Activated naive CD4-positive, alpha-beta T cell treated with anti-CD3 and anti-CD28 coated beads, Interleukin-2, amount 50 U/mL, for 24 hours (primary cell): ENCODE data around the gene MACROD2.
"Not testable (repeated sequence)": the region's sequence is repeated elsewhere in the genome, so short reads cannot be mapped to it uniquely, and the experiment has no call there.

ENCODE experiments used
- H3K27ac Mint-ChIP-seq: one replicate; pipeline ENCODE4 v1.8.0; 2021; ENCODE audit warnings: mild to moderate bottlenecking, mixed read lengths
- H3K27me3 Mint-ChIP-seq: one replicate; pipeline ENCODE4 v1.8.0; 2021; ENCODE audit warnings: mixed read lengths
- H3K36me3 Mint-ChIP-seq: one replicate; pipeline ENCODE4 v1.8.0; 2021; ENCODE audit warnings: mixed read lengths
- H3K4me1 Mint-ChIP-seq: one replicate; pipeline ENCODE4 v1.8.0; 2021; ENCODE audit warnings: mixed read lengths
- H3K4me3 Mint-ChIP-seq: one replicate; pipeline ENCODE4 v1.8.0; 2021; ENCODE audit warnings: mild to moderate bottlenecking, mixed read lengths
- H3K9me3 Mint-ChIP-seq: one replicate; pipeline ENCODE4 v1.8.0; 2021; ENCODE audit warnings: mixed read lengths

The MACROD2 gene

GRCh38 chr20:15792855-15793254 is 1797.5 kb downstream of the MACROD2 start:
- Mint-ChIP-seq H3K9me3 (no peaks in the 10 kb centered on the region), H3K27me3 (no peaks in the 10 kb centered on the region), H3K27ac (no peak overlapping the region), H3K4me1 (no peaks in the 10 kb centered on the region), H3K4me3 (no peak overlapping the region), H3K36me3 (no peaks in the 10 kb centered on the region)

DNA sequence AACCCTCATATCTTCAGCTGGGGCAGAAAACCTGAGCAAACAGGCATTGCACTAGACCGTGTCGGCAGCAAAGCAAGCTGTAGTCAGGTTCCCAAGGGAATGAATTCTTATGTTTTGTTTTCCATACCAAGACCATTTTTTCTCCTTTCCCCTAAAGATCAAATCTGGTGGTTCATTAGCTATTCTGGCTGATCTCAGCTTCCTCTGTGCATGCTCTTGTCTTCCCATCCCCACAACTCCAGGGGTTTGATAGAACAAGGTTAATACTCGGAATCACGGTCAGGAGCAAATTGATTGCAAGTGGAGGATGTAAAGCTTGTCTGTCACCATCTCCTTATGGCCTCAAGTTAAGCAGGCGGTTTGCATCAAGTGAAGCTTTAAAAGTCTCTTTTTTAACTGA is 1799.1 kb downstream of the MACROD2 start:
- Mint-ChIP-seq H3K27me3 (no peaks in the 10 kb centered on the region), H3K9me3 (no peaks in the 10 kb centered on the region), H3K4me1 (no peaks in the 10 kb centered on the region)

DNA sequence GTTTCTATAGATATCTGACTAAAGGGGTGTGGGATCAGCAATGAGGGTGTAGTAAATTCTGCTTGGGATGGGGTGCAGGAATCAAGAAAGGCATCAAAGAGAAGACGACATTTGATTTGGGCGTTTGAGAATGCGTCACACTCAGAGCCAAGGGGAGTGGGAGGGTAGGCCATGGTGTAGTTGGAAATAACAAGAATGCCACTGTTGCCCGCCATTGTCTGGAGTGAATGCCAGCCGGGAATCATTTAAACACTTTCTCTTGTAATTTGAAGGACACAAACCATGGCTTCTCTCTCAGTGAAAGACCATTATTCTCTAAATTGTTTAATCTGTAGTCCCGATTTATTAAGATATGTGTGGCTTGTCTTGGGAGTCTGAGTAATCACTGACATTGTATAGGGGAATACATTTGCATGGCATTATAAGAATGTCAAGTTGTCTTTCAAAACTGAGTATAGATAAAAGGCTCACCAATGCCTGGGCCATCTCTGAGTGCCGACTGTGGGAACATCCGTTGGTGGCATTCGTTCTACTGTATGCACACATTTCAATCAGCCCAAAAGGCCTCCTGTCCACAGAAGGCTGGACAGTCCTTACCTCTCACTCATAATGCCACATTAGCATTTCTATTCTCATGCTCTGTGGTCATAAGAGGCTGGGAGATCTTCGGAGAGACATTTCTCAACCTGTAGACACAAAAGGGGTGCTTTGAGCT is 1800.1 kb downstream of the MACROD2 start:
- no peaks in the 10 kb centered on the region for H3K9me3 Mint-ChIP-seq
- H3K4me1 Mint-ChIP-seq, result no peaks in the 10 kb centered on the region
- no peak overlapping the region for H3K4me3 Mint-ChIP-seq
- H3K27ac Mint-ChIP-seq, result no peak overlapping the region
- H3K27me3 Mint-ChIP-seq, result no peaks in the 10 kb centered on the region
- no peaks in the 10 kb centered on the region for H3K36me3 Mint-ChIP-seq

More for the DNA sequence above, 1799.1 kb downstream of the MACROD2 start:
- Mint-ChIP-seq H3K27ac (no peak overlapping the region), H3K4me3 (no peak overlapping the region), H3K36me3 (no peaks in the 10 kb centered on the region)

GRCh38 chr20:15799871-15800270 is 1804.6 kb downstream of the MACROD2 start:
- H3K9me3 Mint-ChIP-seq, result peaks cover 1% of the 10 kb centered on the region
- no peaks in the 10 kb centered on the region for H3K27me3 Mint-ChIP-seq
- no peak overlapping the region for H3K4me3 Mint-ChIP-seq
- no peaks in the 10 kb centered on the region for H3K4me1 Mint-ChIP-seq
- no peaks in the 10 kb centered on the region for H3K36me3 Mint-ChIP-seq
- no peak overlapping the region for H3K27ac Mint-ChIP-seq

GRCh38 chr20:15802020-15802419 is 1806.7 kb downstream of the MACROD2 start:
- Mint-ChIP-seq H3K27ac (no peak overlapping the region), H3K4me1 (no peaks in the 10 kb centered on the region), H3K4me3 (no peak overlapping the region), H3K9me3 (peaks cover 5% of the 10 kb centered on the region), H3K36me3 (no peaks in the 10 kb centered on the region), H3K27me3 (no peaks in the 10 kb centered on the region)

DNA sequence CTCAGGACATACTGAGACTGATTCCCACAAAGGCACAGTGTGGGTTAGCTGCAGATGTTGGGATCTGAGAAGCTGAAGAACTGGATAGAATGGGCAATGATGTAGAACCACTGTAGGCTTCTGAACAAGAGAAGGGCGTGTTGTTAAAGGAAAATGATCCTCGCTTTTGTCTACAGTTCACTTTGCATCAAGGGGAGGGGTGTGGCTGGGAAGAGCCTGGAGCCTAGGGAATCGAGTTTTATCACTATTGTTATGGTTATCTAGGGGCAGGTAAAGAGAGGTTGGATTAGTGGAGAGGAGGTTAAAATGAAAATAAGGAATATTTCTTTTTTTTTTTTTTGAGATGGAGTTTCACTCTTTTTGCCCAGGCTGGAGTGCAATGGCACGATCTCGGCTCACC is 1809.8 kb downstream of the MACROD2 start:
- no peak overlapping the region for H3K4me3 Mint-ChIP-seq

DNA sequence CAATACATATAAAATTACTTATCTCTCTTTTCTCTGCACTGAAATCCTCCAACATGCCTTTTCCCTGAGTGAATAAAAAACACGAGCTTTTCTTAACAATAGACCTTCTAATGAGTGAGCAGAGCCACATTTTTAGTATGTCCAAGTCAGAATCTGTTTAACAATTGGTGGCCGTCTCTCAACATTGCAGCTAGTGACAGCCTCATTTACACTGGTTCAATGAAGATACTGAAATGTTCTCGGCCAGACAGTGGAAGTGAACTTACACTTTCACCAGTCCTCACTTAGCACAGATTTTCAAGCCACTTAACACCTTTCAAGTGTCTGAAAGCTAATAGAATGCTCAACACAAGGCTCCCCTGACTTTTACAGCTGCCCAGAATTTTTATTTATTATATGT is 1810.8 kb downstream of the MACROD2 start:
- Mint-ChIP-seq H3K9me3 (peaks cover 5% of the 10 kb centered on the region), H3K4me1 (no peaks in the 10 kb centered on the region), H3K4me3 (no peak overlapping the region), H3K27ac (no peak overlapping the region), H3K36me3 (no peaks in the 10 kb centered on the region), H3K27me3 (no peaks in the 10 kb centered on the region)

More for the DNA sequence above, 1809.8 kb downstream of the MACROD2 start:
- H3K9me3 Mint-ChIP-seq, result peaks cover 5% of the 10 kb centered on the region
- no peaks in the 10 kb centered on the region for H3K36me3 Mint-ChIP-seq
- H3K4me1 Mint-ChIP-seq, result no peaks in the 10 kb centered on the region
- no peak overlapping the region for H3K27ac Mint-ChIP-seq
- no peaks in the 10 kb centered on the region for H3K27me3 Mint-ChIP-seq

DNA sequence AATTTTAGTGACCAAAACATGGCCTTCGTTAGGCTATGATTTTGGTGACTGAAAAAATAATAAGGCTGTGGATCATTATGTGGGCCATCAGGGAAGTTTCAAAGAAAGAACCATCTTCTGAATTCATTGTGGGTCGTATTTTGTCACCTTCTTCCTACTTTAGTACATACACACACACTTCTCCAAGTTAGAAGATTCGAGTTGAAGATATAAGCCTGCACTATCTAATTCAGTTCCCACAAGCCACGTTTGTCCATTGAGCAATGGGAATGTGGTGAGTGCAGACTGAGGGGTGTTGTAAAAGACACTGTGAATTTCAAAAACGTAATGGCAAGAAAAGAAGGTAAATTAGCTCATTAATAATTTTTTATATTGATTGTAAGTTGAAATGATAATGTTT is 1812.0 kb downstream of the MACROD2 start:
- no peaks in the 10 kb centered on the region for H3K36me3 Mint-ChIP-seq
- no peaks in the 10 kb centered on the region for H3K27me3 Mint-ChIP-seq
- H3K4me1 Mint-ChIP-seq, result no peaks in the 10 kb centered on the region
- no peak overlapping the region for H3K27ac Mint-ChIP-seq
- peaks cover 5% of the 10 kb centered on the region for H3K9me3 Mint-ChIP-seq
- H3K4me3 Mint-ChIP-seq, result no peak overlapping the region

- H3K36me3 Mint-ChIP-seq, H3K4me3 Mint-ChIP-seq, H3K27me3 Mint-ChIP-seq, H3K27ac Mint-ChIP-seq, H3K4me1 Mint-ChIP-seq, H3K9me3 Mint-ChIP-seq: not testable (repeated sequence)
Observed at GRCh38 chr20:15807771-15808170, 1812.5 kb downstream of the MACROD2 start.

GRCh38 chr20:15811951-15812350 is 1816.6 kb downstream of the MACROD2 start:
- Mint-ChIP-seq H3K27ac (no peak overlapping the region), H3K4me3 (no peak overlapping the region), H3K9me3 (no peaks in the 10 kb centered on the region), H3K27me3 (no peaks in the 10 kb centered on the region), H3K4me1 (no peaks in the 10 kb centered on the region), H3K36me3 (no peaks in the 10 kb centered on the region)

DNA sequence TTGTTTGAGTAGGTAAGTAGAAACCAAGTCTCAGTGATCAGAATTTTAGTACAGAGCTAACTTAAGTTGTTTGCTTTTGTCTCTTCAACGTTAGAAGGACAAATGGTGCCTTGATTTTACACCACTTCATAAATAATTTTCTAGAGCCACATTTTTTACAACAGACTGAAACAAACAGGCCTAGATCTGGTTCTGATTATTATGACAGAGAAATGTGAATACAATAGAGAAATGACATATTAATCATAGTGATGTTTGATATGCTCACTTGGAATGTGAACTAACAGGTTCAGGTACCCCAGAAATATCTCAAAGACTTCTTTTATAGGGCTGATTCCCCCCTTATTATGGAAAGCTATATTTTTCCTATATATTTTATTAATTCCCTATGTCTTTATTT is 1817.4 kb downstream of the MACROD2 start:
- H3K9me3 Mint-ChIP-seq, result no peaks in the 10 kb centered on the region
- H3K4me3 Mint-ChIP-seq, result no peak overlapping the region
- no peaks in the 10 kb centered on the region for H3K36me3 Mint-ChIP-seq
- no peak overlapping the region for H3K27ac Mint-ChIP-seq
- H3K27me3 Mint-ChIP-seq, result no peaks in the 10 kb centered on the region
- H3K4me1 Mint-ChIP-seq, result no peaks in the 10 kb centered on the region

DNA sequence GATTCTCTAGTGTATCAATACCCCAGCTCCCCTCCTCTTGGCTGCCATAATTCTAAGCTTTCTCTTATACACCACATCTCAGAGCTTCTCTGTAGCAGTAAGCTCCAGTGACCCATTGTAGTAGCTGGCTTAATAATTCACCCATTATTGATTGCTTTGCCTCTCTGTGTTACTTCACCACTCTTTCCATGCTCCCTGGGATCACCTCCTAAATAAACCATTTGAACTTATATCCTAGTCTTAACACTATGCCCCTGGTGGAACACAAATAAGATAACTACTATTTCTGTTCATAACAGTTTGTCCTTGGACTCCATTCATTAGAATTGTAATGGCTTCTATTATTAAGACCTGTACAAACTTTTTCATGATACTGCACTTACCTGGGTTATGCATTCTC is 1819.0 kb downstream of the MACROD2 start:
- H3K27ac Mint-ChIP-seq, result no peak overlapping the region
- H3K36me3 Mint-ChIP-seq, result no peaks in the 10 kb centered on the region
- no peaks in the 10 kb centered on the region for H3K27me3 Mint-ChIP-seq
- H3K9me3 Mint-ChIP-seq, result no peaks in the 10 kb centered on the region
- H3K4me1 Mint-ChIP-seq, result no peaks in the 10 kb centered on the region
- H3K4me3 Mint-ChIP-seq, result no peak overlapping the region

GRCh38 chr20:15814911-15815310 is 1819.6 kb downstream of the MACROD2 start:
- Mint-ChIP-seq H3K9me3 (no peaks in the 10 kb centered on the region), H3K4me1 (no peaks in the 10 kb centered on the region), H3K36me3 (no peaks in the 10 kb centered on the region), H3K27me3 (no peaks in the 10 kb centered on the region), H3K27ac (no peak overlapping the region), H3K4me3 (no peak overlapping the region)

DNA sequence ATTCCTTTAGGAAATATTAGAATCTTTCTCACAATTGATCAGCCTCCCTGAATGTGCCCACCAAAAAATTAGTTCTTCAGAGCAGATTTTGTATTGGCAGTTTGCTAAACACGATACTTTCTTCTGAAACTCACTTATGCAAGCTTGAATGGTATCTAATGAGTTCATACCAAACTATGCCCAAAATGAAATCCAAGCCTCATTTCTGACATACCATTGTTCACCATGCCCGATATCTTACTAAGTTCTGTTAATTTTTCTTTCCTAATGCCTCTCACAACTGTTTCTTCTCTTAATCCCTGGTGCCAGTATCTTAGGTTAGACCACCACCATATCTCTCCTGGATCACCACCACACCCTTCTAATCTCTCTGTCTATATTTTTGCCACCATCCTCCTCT is 1822.0 kb downstream of the MACROD2 start:
- Mint-ChIP-seq H3K36me3 (no peaks in the 10 kb centered on the region), H3K4me1 (no peaks in the 10 kb centered on the region), H3K9me3 (no peaks in the 10 kb centered on the region), H3K27ac (no peak overlapping the region), H3K27me3 (no peaks in the 10 kb centered on the region), H3K4me3 (no peak overlapping the region)

- Mint-ChIP-seq H3K36me3 (no peaks in the 10 kb centered on the region), H3K4me3 (no peak overlapping the region), H3K4me1 (no peaks in the 10 kb centered on the region), H3K27me3 (no peaks in the 10 kb centered on the region), H3K27ac (no peak overlapping the region), H3K9me3 (no peaks in the 10 kb centered on the region)
Observed at GRCh38 chr20:15818651-15819071, 1823.3 kb downstream of the MACROD2 start.

DNA sequence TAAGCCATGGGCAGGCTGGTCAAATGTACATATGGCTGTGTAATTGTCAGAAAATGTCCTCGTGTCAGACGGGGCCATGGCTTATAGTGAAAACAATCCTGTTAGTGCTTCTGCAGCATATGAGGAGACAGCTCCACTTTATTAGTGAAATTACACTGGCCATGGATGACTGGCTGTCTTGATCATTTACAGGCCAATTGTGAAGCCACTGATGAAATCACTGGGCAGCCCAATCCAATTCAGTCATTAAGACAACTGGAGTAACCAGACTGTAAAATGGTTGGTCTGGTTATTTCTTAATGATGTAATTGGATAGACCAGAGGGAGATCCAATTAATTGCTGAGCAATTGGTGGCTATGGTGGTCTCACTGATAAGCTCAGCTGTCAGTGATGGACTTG is 1828.4 kb downstream of the MACROD2 start:
- Mint-ChIP-seq H3K4me1 (no peaks in the 10 kb centered on the region), H3K27ac (no peak overlapping the region), H3K36me3 (no peaks in the 10 kb centered on the region), H3K4me3 (no peak overlapping the region), H3K27me3 (no peaks in the 10 kb centered on the region), H3K9me3 (no peaks in the 10 kb centered on the region)

DNA sequence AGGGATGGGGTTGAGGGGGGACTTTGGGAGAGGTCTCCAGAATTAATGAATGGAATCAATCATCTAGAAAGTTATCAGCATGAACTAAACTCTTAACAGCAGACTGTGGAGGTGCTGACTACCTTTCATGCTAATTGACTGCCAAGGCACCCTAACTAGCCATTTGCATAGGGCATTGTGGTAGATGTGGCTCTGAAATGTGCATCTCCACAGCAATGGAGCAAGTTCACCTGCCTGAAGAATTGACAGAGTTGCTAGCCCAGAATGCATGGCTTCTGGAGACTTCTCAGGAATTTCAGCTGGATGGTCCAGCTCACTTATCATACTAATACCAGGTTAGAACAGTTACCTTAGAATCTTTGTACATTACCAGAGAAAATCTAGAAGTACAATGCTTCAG is 1832.3 kb downstream of the MACROD2 start:
- H3K4me1 Mint-ChIP-seq, result no peaks in the 10 kb centered on the region
- no peak overlapping the region for H3K4me3 Mint-ChIP-seq
- H3K27ac Mint-ChIP-seq, result no peak overlapping the region
- H3K36me3 Mint-ChIP-seq, result no peaks in the 10 kb centered on the region
- H3K27me3 Mint-ChIP-seq, result no peaks in the 10 kb centered on the region
- H3K9me3 Mint-ChIP-seq, result no peaks in the 10 kb centered on the region
